Neuronal stem cell (in vitro differentiated cells): ENCODE data around the gene ABLIM1.

Experiments used
- DNase-seq: peaks from one replicate; pipeline ENCODE4 v3.0.0-alpha.2; 2013; ENCODE audit warnings: low spot score
- H2AFZ ChIP-seq: one replicate; pipeline ENCODE4 v1.6.1; 2013; ENCODE audit warnings: mild to moderate bottlenecking, low read length, inconsistent platforms
- H2AK5ac ChIP-seq: 2 replicates; pipeline ENCODE4 v1.6.1; 2013; ENCODE audit warnings: low read depth, mild to moderate bottlenecking, inconsistent platforms, low read length, moderate library complexity, mixed read lengths
- H2BK120ac ChIP-seq: 2 replicates; pipeline ENCODE4 v1.6.1; 2013; ENCODE audit warnings: low read depth, mild to moderate bottlenecking, inconsistent platforms, low read length, moderate library complexity, mixed read lengths
- H2BK12ac ChIP-seq: one replicate; pipeline ENCODE4 v1.6.1; 2013; ENCODE audit warnings: low read length, inconsistent platforms
- H2BK15ac ChIP-seq: 2 replicates; pipeline ENCODE4 v1.6.1; 2013; ENCODE audit warnings: mild to moderate bottlenecking, low read length, inconsistent platforms, mixed read lengths
- H2BK5ac ChIP-seq: one replicate; pipeline ENCODE4 v1.6.1; 2013; ENCODE audit warnings: inconsistent platforms, mild to moderate bottlenecking, low read length, moderate library complexity
- H3K14ac ChIP-seq: one replicate; pipeline ENCODE4 v1.6.1; 2013; ENCODE audit warnings: low read length, inconsistent platforms
- H3K18ac ChIP-seq: 2 replicates; pipeline ENCODE4 v1.6.1; 2013; ENCODE audit warnings: low read length, inconsistent platforms
- H3K23ac ChIP-seq: 2 replicates; pipeline ENCODE4 v1.6.1; 2013; ENCODE audit warnings: low read depth, mild to moderate bottlenecking, mixed read lengths, low read length, inconsistent platforms; ENCODE audit not compliant: poor library complexity
- H3K27ac ChIP-seq: replicated peaks from 3 replicates; pipeline ENCODE4 v1.5.1; 2013; ENCODE audit warnings: low read length, inconsistent platforms
- H3K27me3 ChIP-seq, 3 experiments: 2 replicates each; pipeline ENCODE4 v1.6.1; 2013; ENCODE audit warnings: low read length in 3 of 3, mild to moderate bottlenecking in 2 of 3, inconsistent platforms in 1 of 3, low read depth in 1 of 3, mixed read lengths in 1 of 3, moderate library complexity in 1 of 3; ENCODE audit not compliant: control insufficient read depth in 3 of 3, insufficient read depth in 3 of 3
- H3K36me3 ChIP-seq, 2 donors: replicated peaks in 1 of 2; 2 replicates each; pipeline ENCODE4 v1.6.1; 2013; ENCODE audit warnings: low read length in 2 of 2; ENCODE audit not compliant: control insufficient read depth in 2 of 2, insufficient read depth in 2 of 2
- H3K4ac ChIP-seq: 2 replicates; pipeline ENCODE4 v1.6.1; 2013; ENCODE audit warnings: inconsistent platforms, mild to moderate bottlenecking, low read length, moderate library complexity
- H3K4me1 ChIP-seq, 2 donors: 1 replicate in 1 of 2; 2 replicates in 1 of 2; pipeline ENCODE4 v1.6.1; 2013; ENCODE audit warnings: low read length in 2 of 2, low read depth in 1 of 2; ENCODE audit not compliant: control insufficient read depth in 2 of 2, insufficient read depth in 1 of 2
- H3K4me2 ChIP-seq: one replicate; pipeline ENCODE4 v1.6.1; 2013; ENCODE audit warnings: mild to moderate bottlenecking, low read length, inconsistent platforms; ENCODE audit not compliant: insufficient read depth, poor library complexity, severe bottlenecking
- H3K4me3 ChIP-seq, 2 donors: 2 replicates each; pipeline ENCODE4 v1.5.1; 2013; ENCODE audit warnings: low read length in 2 of 2, mild to moderate bottlenecking in 2 of 2, inconsistent platforms in 1 of 2, moderate library complexity in 1 of 2
- H3K79me1 ChIP-seq: one replicate; pipeline ENCODE4 v1.6.1; 2013; ENCODE audit warnings: low read depth, mild to moderate bottlenecking, inconsistent platforms, low read length, moderate library complexity
- H3K9ac ChIP-seq: one replicate; pipeline ENCODE4 v1.6.1; 2013; ENCODE audit warnings: mild to moderate bottlenecking, low read depth, low read length, inconsistent platforms; ENCODE audit not compliant: poor library complexity
- H3K9me3 ChIP-seq, 2 donors: replicated peaks in 1 of 2; 2 replicates each; pipeline versions ENCODE3 to v1.6.1; 2013; ENCODE audit warnings: low read length in 2 of 2, mild to moderate bottlenecking in 2 of 2, inconsistent platforms in 1 of 2, low read depth in 1 of 2, mixed read lengths in 1 of 2, moderate library complexity in 1 of 2; ENCODE audit not compliant: control insufficient read depth in 2 of 2, insufficient read depth in 1 of 2
- H4K8ac ChIP-seq: one replicate; pipeline ENCODE4 v1.6.1; 2013; ENCODE audit warnings: low read depth, mild to moderate bottlenecking, inconsistent platforms, low read length, moderate library complexity
- H4K91ac ChIP-seq: one replicate; pipeline ENCODE4 v1.6.1; 2013; ENCODE audit warnings: low read length, low read depth, mild to moderate bottlenecking, inconsistent platforms; ENCODE audit not compliant: poor library complexity
- WGBS, 2 donors: extraction: QIAGEN DNeasy Blood & Tissue Kit; methylation state at CpG; one replicate each; pipeline ENCODE4 v1.1.7; 2013; ENCODE audit warnings: missing lambda C conversion rate in 2 of 2, mixed read lengths in 1 of 2; ENCODE audit not compliant: insufficient read length in 2 of 2, insufficient replicate concordance in 1 of 2; ENCODE audit errors: extremely low coverage in 2 of 2; 5-methylcytosine and 5-hydroxymethylcytosine counted together

ABLIM1 gene

DNA sequence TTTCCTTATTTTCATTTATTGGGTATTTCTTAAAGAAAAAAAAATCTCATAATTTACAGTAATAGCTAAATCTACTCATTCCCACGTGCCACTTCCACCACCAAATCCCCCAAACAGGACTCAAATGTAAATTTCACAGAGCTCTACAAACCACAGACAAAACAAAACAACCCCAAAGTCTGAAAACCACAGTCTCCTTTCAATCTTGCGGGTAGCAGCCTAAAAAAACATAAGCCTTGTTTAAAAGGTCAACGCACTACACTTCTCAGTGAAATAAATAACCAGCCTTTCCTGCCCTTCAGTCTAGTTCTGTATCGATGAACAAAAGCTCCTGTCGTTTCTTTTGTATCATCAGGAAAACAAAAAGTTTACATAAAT is 132.0 kb downstream of the ABLIM1 start:
- H2BK5ac ChIP-seq = no peak overlapping the region
- DNase-seq = no peak

DNA sequence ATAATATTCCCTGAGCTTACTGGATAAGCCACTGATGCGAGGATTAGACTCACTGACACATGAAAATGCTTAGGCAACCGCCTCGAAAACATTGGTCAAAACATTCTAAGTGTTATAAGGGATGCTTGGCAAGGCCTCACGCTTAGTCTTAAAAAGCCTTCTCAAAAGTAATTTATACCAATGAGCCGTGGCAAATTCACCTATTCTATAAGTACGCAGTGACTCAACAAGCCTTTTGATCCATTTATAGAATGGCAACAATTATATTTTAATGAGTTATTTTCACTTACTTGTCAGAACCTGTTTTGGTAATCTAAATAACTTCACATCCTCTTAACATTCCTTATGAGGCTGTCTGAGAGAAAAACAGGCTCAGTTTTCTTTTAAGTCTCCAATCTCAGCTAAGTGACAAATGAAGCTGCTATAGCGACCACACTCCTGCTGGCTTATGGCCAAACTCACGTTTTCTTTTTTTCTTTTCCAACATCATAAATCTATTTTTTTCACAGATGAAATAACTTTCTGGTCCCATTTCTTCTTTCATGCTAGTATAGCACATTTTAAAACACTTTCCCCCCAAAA is 132.6 kb downstream of the ABLIM1 start:
- Histone ChIP-seq H3K14ac (no peak overlapping the region), H3K36me3 (peaks cover 0 to 17% of the 10 kb centered on the region in 2 donors), H3K4ac (no peak overlapping the region), H2AK5ac (no peak overlapping the region), H3K23ac (no peak overlapping the region), H2AFZ (no peak overlapping the region), H3K18ac (no peak overlapping the region), H3K9ac (no peak overlapping the region), H2BK12ac (no peak overlapping the region), H3K4me2 (peak overlapping the region; percentile 32), H4K91ac (no peak overlapping the region), H3K4me3 (peak overlapping the region in 1 of 2 donors; percentile 65), H3K4me1 (peaks cover 17 to 24% of the 10 kb centered on the region in 2 donors), H2BK120ac (no peak overlapping the region), H3K27ac (no peak overlapping the region), H3K9me3 (no peaks in the 10 kb centered on the region), H2BK15ac (no peak overlapping the region), H3K27me3 (no peaks in the 10 kb centered on the region), H3K79me1 (no peaks in the 10 kb centered on the region), H4K8ac (no peak overlapping the region), H2BK5ac (no peak overlapping the region)
- no peak for DNase-seq
- no CpG with 5 or more reads among the region's 8 CpGs for WGBS, 2 donors

More for the DNA sequence above, 132.0 kb downstream of the ABLIM1 start:
- Histone ChIP-seq H3K4me2 (peak overlapping the region; percentile 49), H3K4me1 (peaks cover 17 to 24% of the 10 kb centered on the region in 2 donors), H2BK15ac (no peak overlapping the region), H3K79me1 (no peaks in the 10 kb centered on the region), H3K27ac (peak overlapping the region; percentile 49), H3K4me3 (peak overlapping the region; percentile 65 to 79), H2BK12ac (no peak overlapping the region), H3K9ac (no peak overlapping the region), H3K4ac (no peak overlapping the region), H3K36me3 (peaks cover 0 to 12% of the 10 kb centered on the region in 2 donors), H2AK5ac (no peak overlapping the region), H4K91ac (no peak overlapping the region), H3K18ac (no peak overlapping the region), H3K9me3 (no peaks in the 10 kb centered on the region), H3K14ac (no peak overlapping the region), H2BK120ac (no peak overlapping the region), H3K27me3 (no peaks in the 10 kb centered on the region), H4K8ac (no peak overlapping the region), H3K23ac (no peak overlapping the region), H2AFZ (peak overlapping the region; percentile 81)
- WGBS, 2 donors = no CpG with 5 or more reads among the region's 5 CpGs

DNA sequence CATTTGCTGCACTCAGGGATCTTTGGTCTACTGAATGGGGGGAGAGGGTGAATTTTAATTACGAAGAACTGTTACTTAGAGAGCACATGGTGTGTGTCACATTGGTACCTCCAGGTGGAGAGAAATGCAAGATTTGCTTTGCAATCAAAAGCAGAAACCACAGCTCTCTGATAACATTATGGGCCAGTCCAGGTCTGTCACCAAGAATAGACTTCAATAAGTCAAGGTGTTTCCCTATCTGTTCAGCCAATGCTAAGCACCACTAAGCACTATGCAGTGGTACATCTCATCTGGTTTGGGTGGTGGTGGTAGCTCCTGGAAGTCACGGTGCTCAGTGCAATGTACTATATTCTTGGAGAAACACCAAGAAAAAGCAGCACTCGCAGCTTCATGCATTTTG is 134.2 kb downstream of the ABLIM1 start:
- DNase-seq = no peak

DNA sequence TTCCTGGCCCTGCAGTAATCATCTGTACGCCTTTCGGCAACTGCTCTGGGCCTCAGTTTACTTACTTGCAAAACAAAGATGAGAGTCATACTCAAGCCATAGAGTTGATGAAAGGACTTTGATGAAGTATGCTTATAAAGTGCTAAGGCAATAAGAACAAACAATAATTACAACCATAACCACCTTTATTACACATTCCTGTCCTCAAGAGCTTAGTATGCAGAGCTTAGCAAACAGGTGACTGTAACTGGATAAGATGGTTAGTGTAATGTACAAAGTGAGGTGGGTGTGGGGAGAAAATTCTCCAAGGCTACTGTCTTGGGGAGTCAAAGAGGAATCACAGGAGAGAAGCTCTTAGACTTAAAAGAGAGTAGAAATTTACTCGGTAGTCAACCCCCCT is 136.8 kb downstream of the ABLIM1 start:
- Histone ChIP-seq H3K23ac (no peak overlapping the region), H3K4me2 (no peak overlapping the region), H2BK12ac (no peak overlapping the region), H3K14ac (no peak overlapping the region), H3K9ac (no peak overlapping the region), H3K18ac (no peak overlapping the region), H2BK5ac (no peak overlapping the region), H3K79me1 (no peaks in the 10 kb centered on the region), H2AK5ac (no peak overlapping the region), H3K4me1 (peaks cover 32% of the 10 kb centered on the region in 2 donors), H2AFZ (no peak overlapping the region), H2BK15ac (no peak overlapping the region), H3K4ac (no peak overlapping the region), H3K4me3 (no peak overlapping the region), H3K36me3 (peaks cover 0 to 28% of the 10 kb centered on the region in 2 donors), H3K27ac (no peak overlapping the region), H3K9me3 (no peaks in the 10 kb centered on the region), H4K8ac (no peak overlapping the region), H2BK120ac (no peak overlapping the region), H4K91ac (no peak overlapping the region), H3K27me3 (no peaks in the 10 kb centered on the region)
- DNase-seq = no peak
- no CpG with 5 or more reads among the region's 3 CpGs for WGBS, 2 donors

More for the DNA sequence above, 134.2 kb downstream of the ABLIM1 start:
- Histone ChIP-seq H3K4ac (no peak overlapping the region), H3K9ac (no peak overlapping the region), H3K9me3 (no peaks in the 10 kb centered on the region), H2BK120ac (no peak overlapping the region), H2BK5ac (no peak overlapping the region), H3K14ac (no peak overlapping the region), H2AFZ (no peak overlapping the region), H3K4me3 (peak overlapping the region; percentile 26 to 44), H4K8ac (no peak overlapping the region), H3K79me1 (no peaks in the 10 kb centered on the region), H4K91ac (no peak overlapping the region), H3K36me3 (peaks cover 0 to 28% of the 10 kb centered on the region in 2 donors), H3K4me2 (no peak overlapping the region), H3K4me1 (peaks cover 23 to 26% of the 10 kb centered on the region in 2 donors), H3K23ac (no peak overlapping the region), H3K18ac (no peak overlapping the region), H3K27ac (no peak overlapping the region), H2BK15ac (no peak overlapping the region), H2BK12ac (no peak overlapping the region), H2AK5ac (no peak overlapping the region), H3K27me3 (no peaks in the 10 kb centered on the region)
- no CpG with 5 or more reads among the region's 3 CpGs for WGBS, 2 donors
